H1 (cell line): ENCODE measurements around the gene DZIP1L. TPM values are rescaled to one million over a fixed set of nuclear protein-coding genes. Genes with fewer than 3 reads are reported as not detected.

Source experiments
- CBX5 ChIP-seq: fragments of 300-800, 300-1000 bp; sonication (generic); IDR thresholded peaks from 2 replicates; pipeline ENCODE4 v1.7.1; 2016; ENCODE audit warnings: antibody characterized with exemption, low read length, low read depth
- CHD7 ChIP-seq: fragments of 300-600 bp; sonication (generic); IDR thresholded peaks from 2 replicates; pipeline ENCODE4 v1.7.1; 2012; ENCODE audit warnings: low read length, moderate library complexity, mild to moderate bottlenecking, inconsistent platforms; ENCODE audit not compliant: insufficient replicate concordance
- JUN ChIP-seq: IDR thresholded peaks from 2 replicates; pipeline ENCODE4 v1.6.1; 2011; ENCODE audit warnings: low read depth, mild to moderate bottlenecking, improper control_type of control experiment, low read length
- KDM1A ChIP-seq: fragments of 200-600, 300-600 bp; sonication (generic); IDR thresholded peaks from 2 replicates; pipeline ENCODE4 v1.7.1; 2016; ENCODE audit warnings: mild to moderate bottlenecking, low read length, borderline replicate concordance
- POLR2A ChIP-seq, 2 experiments: IDR thresholded peaks; 1 replicate in 1 of 2; 2 replicates in 1 of 2; pipeline ENCODE4 v1.6.1; 2011; ENCODE audit warnings: low read depth in 2 of 2, low read length in 2 of 2, mild to moderate bottlenecking in 2 of 2; ENCODE audit errors: control extremely low read depth in 1 of 2
- RBBP5 ChIP-seq: IDR thresholded peaks from 2 replicates; pipeline ENCODE4 v1.7.1; 2012; ENCODE audit warnings: low read depth, mild to moderate bottlenecking, inconsistent platforms, low read length, moderate library complexity, borderline replicate concordance
- RXRA ChIP-seq: IDR thresholded peaks from 2 replicates; pipeline ENCODE4 v1.6.1; 2011; ENCODE audit warnings: low read depth, mild to moderate bottlenecking, low read length, moderate library complexity; ENCODE audit not compliant: insufficient read depth
- SIX5 ChIP-seq: IDR thresholded peaks from 2 replicates; pipeline ENCODE4 v1.6.1; 2011; ENCODE audit warnings: mild to moderate bottlenecking, low read depth, low read length
- polyA plus RNA-seq, 7 experiments: library from polyadenylated mRNA; depleted of rRNA in 3 of 7; stranded (reverse) in 5 of 7; unstranded in 2 of 7; fragments of >200 nt in 5 of 7; fragments of 200-250 nt in 2 of 7; gene quantifications; 1 replicate in 5 of 7; 2 replicates in 1 of 7; 4 replicates in 1 of 7; pipeline versions ENCODE4 v1.2.1 to v1.2.3, GENCODE V29; 2011 to 2013; ENCODE audit warnings: missing spikeins in 2 of 7, mixed read lengths in 2 of 7
- total RNA-seq: library from RNA; stranded (reverse); fragmentation: NEBNext Ultra II Directional; extraction: Animal tissue kit (Norgen Biotek cat#: 25700); gene quantifications from 2 replicates; pipeline ENCODE4 v1.2.1, GENCODE V29; 2021
- TF ChIP-seq, protein P1 (sequence below): IDR thresholded peaks from 2 replicates; pipeline ENCODE4 v1.6.1; 2012; ENCODE audit warnings: inconsistent platforms

DZIP1L gene
- total and polyA plus RNA-seq, 2 of the 8 experiments (the other 6 are each of a cell fraction or from before 2014, with no cell fraction given): 6.5 to 8.3 TPM

DNA sequence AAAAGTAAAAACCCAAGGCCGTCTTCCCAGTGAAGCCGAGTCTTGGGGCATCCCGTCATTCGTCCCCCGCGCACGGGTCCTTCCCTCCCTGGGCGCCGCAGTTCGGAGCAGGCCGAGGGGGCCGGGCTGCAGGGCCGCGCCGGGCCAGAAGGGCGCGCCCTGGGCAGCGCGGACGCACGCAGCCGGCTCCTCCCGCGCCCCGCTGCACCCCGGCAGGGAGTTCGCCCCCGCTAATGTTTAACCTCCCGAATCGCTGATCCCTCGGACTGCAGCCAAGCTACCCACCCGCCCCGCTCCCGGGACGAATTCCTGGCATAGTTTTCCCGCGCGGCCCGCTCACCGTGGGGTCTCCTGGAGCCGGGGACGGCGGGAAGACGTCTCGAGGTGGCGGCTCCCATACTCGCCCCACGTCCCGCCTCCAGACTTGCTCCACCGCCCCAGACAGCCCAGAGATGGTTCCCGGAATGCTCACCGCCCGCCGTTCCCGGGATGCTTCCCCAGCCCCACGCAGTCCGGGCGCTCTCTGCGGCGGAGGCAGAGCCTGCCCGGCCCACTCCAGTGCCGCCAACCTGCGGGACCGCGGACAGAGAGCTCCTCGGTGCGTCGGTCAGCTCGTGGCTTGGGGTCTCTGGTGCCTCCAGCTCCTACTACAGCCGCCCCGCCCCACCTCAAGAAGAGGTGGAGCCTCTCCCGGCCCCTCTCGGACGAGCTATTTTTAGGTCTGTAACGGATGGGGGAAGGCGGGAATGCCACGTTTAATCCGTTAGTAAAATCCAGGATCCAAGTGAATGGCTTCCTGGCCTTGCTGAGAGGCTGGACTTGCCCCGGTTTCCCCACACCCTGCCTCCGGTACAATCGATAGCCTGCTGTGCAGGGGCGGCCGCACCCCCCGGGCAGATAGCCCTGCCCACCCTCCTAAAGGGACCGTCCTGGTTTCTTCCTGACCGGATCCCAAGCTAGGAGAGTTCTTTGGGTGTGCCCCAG, at the start of gene DZIP1L (continued):
- TF ChIP-seq CHD7 (no peak), KDM1A (peak; percentile 56; the same call in 1 of the 2 replicates), RBBP5 (peak; percentile 82), RXRA (no peak), JUN (no peak), CBX5 (no peak), POLR2A (IDR thresholded peaks at IDR 0.05; ENCODE audit: control extremely low read depth in 1 of 2, low read depth in 2 of 2, low read length in 2 of 2) (peak; percentile 39 to 65; a peak in 2 of 3 replicates), SIX5 (no peak)
- TF ChIP-seq, protein P1, sequence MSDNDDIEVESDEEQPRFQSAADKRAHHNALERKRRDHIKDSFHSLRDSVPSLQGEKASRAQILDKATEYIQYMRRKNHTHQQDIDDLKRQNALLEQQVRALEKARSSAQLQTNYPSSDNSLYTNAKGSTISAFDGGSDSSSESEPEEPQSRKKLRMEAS: no peak; the same call in 1 of the 2 replicates
